NCI-H226 (cell line): Measurements from ENCODE around the gene LCE2D.

ENCODE experiments used
- DNase-seq: peaks from one replicate; pipeline ENCODE4 v3.0.0-alpha.2; 2015

LCE2D gene

GRCh38 chr1:152699746-152700145, 36.6 kb downstream of the LCE2D start:
- DNase-seq, result no peak

GRCh38 chr1:152707860-152708259, 44.7 kb downstream of the LCE2D start, which contains the start of gene LCE4A:
LCE4A (plus strand) TSS chr1:152708160; CDS start chr1:152709076, 916 bp downstream.
- DNase-seq, result no peak
